HG02938 (cell line): ENCODE data around the gene SGF29.
"Not testable (repeated sequence)": the region's sequence is repeated elsewhere in the genome, so short reads cannot be mapped to it uniquely, and the experiment has no call there.

ENCODE experiments used
- ATAC-seq: cut with Tn5 transposase; IDR thresholded peaks from one replicate; pipeline ENCODE4 v1.9.1; 2021; ENCODE audit warnings: mild to moderate bottlenecking, moderate library complexity; ENCODE audit not compliant: unreplicated experiment

SGF29 gene

GRCh38 chr16:28532940-28533647 lies 20.6 kb upstream of the SGF29 start:
- no peak for ATAC-seq

DNA sequence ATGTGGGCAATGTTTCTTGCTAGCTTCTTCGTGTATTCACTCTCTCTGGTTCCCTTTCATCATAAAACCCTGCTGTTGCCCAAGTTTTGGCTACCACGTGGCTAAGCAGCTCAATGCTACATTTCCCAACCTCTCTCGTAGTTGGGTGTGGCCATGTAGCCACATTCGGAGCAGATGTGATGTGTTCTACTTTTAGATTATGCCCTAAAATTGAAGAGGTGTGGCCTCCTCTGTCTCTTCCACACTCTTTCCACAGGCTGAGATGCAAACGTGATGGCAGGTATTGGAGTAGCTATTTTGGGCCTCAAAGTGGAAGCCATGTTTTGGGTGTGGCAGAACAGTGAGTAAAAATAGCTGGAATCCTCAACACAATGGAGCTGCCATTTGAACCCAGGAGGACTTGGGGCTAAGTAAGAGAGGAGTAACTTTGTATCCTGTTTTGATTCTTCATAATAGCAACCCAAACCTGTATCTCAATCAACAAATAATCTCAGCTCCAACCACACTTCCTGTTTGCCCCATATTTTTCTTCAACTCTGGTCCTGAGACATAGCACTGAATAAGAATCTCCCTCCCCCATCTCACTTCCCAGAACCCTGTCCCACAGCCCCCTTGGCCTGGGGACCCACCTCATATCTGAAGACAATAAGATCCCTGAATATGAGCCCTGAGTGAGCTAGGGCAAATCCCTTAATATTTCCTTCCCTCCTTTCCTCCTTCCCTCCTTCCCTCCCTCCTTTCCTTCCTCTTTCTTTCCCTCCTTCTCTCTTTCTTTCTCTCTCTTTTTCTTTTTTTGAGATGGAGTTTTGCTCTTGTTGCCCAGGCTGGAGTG lies 19.0 kb upstream of the SGF29 start:
- ATAC-seq = no peak

DNA sequence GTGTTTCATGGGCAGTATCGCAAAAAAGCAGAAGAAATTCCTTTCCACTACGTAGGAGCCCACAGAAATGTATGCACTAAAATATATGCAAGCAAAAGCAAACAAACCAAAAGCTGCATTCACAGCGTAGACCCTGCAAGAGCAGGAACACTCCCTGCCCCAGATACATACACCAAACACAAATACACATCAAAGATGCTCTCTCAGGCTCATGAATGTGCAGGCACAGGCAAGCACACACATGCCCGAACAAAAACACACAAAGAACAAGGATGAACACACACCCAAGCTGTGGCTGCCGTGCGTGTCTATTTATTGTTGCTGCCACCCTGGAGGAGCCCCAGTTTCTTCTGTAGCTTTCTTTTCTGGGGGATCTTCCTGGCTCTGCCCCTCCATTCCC lies 16.6 kb upstream of the SGF29 start:
- no peak for ATAC-seq

DNA sequence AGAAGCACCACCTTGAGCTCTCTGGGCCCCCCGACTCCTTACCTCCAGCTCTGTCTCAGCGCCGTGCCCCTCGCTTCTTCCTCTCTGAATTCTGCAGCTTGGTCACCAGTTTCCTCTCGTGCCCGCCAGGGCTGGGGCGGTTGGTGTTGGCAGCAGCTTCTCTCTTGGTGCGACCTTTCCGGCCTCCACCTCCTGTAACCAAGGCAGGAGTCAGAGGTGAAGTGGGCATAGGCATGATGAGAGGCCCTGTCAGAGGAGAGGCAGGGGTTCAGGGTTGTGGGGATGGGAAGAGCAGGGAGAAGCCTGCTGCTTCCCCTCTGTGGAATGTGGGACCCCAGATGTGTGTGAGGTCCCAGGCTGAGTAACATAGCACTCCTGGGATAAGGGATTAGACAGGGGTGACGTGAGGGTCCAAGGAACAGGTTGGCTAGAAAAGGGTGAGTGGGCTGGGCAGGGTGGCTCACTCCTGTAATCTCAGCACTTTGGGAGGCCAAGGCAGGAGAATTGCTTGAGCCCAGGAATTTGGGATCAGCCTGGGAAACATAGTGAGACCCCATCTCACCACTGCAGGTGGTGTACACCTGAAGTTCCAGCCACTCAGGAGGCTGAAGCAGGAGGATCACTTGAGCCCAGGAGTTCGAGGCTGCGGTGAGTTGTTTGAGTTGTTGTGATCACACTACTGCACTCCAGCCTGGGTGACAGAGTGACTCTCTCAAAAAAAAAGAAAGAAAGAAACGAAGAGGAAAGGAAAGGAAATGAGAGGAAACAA lies 15.6 kb upstream of the SGF29 start:
- no peak for ATAC-seq

- no peak for ATAC-seq
Measured at GRCh38 chr16:28538733-28539596, 14.8 kb upstream of the SGF29 start, which contains the start of gene NUPR1. TSS of gene NUPR1 (minus strand) at chr16:28538974. CDS start at chr16:28538907, 67 bp downstream.

DNA sequence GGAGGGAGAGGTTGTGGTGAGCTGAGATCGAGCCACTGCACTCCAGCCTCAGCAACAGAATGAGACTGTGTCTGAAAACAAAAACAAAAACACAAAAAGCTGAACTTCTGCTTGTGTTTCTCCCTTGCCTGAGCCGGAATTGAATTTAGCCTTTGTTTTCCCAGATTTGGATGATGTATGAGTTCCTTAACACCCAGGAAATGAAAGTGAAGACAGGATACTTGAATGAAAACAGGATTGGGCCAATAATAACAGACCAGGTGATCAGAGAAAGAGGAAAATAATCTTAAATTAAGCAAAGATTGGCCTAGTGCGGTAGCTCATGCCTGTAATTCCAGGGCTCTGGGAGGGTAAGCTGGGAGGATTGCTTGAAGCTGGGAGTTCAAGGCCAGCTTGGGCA lies 13.4 kb upstream of the SGF29 start:
- no peak for ATAC-seq

DNA sequence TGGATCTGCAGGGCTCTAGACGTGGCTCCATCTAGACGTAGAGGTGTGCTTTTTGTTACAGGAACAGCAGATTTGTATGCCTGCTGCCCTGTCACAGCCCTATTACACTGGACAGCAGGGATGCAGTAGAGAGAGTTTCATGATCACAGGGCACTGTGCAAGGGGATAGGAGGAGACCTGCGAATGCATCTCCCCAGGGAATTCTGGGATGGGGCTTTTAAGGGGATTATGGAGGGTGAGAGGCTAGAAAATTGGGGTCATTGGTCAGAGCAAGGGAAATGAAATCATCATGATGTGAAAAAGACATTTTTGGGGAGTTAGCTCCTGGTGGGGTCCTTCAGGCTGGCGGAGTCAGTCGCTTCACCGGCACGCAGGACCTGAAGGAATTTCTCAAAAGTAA lies 11.1 kb upstream of the SGF29 start:
- ATAC-seq = no peak

DNA sequence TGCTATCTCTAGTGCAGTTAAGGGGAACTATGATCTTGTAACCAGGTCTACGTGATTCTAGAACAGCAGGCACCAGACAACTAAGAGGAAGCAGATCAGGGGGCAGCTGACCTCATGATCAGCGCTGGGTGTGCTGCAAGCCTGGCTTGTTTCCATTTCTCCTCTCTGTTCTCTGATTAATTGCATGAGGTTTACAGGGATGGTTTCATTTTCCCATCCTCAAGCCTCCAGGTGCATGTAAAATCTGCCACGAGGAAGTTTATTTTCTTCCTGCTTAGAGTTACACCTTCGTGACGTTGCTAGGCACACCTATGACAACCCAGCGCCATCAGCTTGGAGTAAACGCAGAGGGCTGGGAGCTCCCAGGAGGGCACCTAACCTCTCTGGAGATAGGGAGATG lies 10.6 kb upstream of the SGF29 start:
- ATAC-seq = no peak

GRCh38 chr16:28544998-28545397 lies 8.7 kb upstream of the SGF29 start:
- no peak for ATAC-seq

- ATAC-seq = not testable (repeated sequence)
Measured at GRCh38 chr16:28545964-28546363, 7.8 kb upstream of the SGF29 start.

DNA sequence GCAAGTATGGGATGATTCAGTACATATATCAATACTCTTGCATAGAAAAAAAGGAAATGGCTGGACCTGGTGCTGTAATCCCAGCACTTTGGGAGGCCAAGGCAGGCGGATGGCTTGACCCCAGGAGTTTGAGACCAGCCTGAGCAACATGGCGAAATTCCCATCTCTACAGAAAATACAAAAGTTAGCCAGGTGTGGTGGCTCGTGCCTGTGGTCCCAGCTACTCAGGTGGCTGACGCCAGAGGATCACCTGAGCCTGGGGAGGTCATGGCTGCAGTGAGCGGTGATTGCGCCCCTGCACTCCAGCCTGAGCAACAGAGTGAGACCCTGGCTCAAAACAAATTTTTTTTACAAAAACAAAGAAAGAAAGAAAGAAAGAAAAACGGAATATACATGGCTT lies 7.1 kb upstream of the SGF29 start:
- no peak for ATAC-seq

DNA sequence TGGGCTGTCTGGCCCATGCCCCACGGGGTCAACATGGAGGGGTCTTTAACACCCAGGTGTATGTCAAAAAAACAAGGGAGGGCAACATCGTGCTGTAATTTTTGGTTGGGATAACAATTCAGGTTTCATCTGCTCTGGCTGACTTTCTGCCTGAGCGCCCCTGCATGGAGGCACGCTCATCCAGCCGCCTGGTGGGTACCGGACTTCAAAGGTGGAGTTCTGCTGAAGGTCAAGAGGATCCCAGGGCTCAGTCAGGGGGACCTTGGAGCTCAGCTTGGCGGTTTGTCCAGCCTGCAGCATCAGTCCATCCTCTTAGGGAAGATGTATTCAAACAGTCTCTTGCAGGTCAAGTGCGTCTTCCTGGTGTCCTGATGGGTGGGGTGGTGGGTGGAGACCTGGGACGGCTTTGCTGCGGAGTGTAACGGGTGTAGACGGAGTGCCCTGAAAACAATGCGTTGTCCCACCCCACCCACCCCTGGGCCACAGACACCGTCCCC lies 5.4 kb upstream of the SGF29 start:
- no peak for ATAC-seq

GRCh38 chr16:28549301-28549899 lies 4.3 kb upstream of the SGF29 start:
- no peak for ATAC-seq

GRCh38 chr16:28554634-28555423 lies 1.1 kb downstream of the SGF29 start:
- peak; percentile 9 for ATAC-seq

DNA sequence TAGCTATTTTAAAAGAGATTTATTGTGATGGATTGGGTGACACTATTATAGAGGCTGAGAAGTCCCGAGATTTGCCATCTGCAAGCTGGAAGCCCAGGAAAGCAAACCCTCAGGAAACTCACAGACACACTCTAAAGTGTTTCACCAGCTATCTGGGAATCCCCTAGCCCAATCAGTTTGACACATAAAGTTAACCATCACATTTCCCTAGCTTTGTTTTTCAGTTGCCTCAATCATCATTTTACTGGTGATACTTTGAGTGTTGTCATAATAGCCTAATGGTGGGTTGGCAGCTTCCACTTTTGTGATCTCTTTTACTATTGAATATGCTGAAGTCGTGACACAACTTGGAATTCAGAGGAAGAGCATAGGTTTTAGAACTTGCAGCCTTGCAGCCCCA lies 1.8 kb downstream of the SGF29 start:
- no peak for ATAC-seq

DNA sequence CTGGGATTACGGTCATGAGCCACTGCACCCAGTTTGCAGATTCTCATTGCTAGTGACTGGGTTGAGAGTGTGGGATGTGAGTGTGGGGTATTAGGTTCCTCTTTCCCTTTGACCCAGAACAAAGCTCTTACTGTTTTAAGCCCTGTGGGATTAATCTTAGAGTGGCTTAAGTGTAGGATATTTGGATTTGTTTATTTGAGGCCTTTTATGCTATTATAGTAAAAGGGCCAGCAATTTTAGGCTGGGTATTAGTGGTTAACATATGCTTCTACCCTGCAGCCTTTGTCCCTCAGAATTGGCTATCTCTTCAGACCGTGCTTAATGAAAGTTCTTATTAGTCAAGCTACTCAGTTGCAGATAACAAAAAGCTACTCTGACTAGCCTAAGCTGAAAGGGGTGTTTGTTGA lies 3.2 kb downstream of the SGF29 start:
- no peak for ATAC-seq

GRCh38 chr16:28558456-28558855 lies 4.7 kb downstream of the SGF29 start:
- ATAC-seq = no peak

DNA sequence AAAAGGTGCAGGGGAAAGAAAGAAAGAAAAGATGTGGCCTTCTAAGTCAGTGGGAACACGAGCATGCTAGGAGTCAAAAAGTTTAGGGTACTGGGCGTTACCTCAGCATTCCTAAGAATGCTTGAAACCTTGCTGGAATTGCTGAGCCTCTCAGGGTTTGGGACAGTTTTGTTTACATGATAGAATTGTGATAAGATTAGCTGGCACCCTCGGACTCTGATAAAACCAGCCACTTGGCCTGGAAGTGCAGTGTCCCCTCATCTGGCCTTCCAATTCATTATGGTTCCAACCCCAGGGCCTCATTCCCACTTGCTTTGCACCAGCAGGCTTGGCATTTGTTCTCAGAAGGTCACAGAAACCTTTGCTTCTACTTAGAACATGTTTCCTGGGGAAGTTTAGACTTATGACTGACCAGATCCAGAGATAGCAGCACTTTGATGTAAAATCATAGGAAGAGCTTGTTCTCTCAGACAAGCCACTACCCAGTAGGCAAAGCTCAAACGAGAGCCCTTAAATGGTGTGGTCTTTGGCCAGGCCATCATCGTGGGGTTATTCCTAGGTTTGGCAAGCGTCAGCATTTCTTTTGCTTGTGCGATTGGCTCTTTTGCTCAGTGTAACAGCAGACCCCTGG lies 8.0 kb downstream of the SGF29 start:
- ATAC-seq = no peak

- ATAC-seq = no peak
Measured at GRCh38 chr16:28562199-28562598, 8.5 kb downstream of the SGF29 start.
